Mesothelial cell of epicardium (in vitro differentiated cells): ENCODE results near the gene KRTAP3-1. TPM values are rescaled to one million over a fixed set of nuclear protein-coding genes. Genes with fewer than 3 reads are reported as not detected.
A peak's percentile ranks its signal among the peaks of the same experiment; 100 is the strongest.
"Not testable (repeated sequence)": the region's sequence is repeated elsewhere in the genome, so short reads cannot be mapped to it uniquely, and the experiment has no call there.

Experiments
- DNase-seq, 2 experiments: peaks; one replicate each; pipeline ENCODE4 v3.0.0; 2021; ENCODE audit warnings: low spot score in 2 of 2; ENCODE audit not compliant: unreplicated experiment in 2 of 2
- H3K27ac Mint-ChIP-seq: 2 replicates; pipeline ENCODE4 v1.8.0; 2021; ENCODE audit warnings: mixed read lengths
- H3K27me3 Mint-ChIP-seq: 2 replicates; pipeline ENCODE4 v1.8.0; 2021; ENCODE audit warnings: low read depth, mixed read lengths
- H3K36me3 Mint-ChIP-seq: 2 replicates; pipeline ENCODE4 v1.8.0; 2021; ENCODE audit warnings: mixed read lengths
- H3K4me1 Mint-ChIP-seq: 2 replicates; pipeline ENCODE4 v1.8.0; 2021; ENCODE audit warnings: mixed read lengths
- H3K4me3 Mint-ChIP-seq: 2 replicates; pipeline ENCODE4 v1.8.0; 2021; ENCODE audit warnings: mild to moderate bottlenecking, moderate library complexity, mixed read lengths
- H3K9me3 Mint-ChIP-seq: 2 replicates; pipeline ENCODE4 v1.8.0; 2021; ENCODE audit warnings: mixed read lengths
- total RNA-seq: library from RNA; stranded (reverse); gene quantifications from 3 replicates; pipeline ENCODE4 v1.2.1, GENCODE V29; 2021
- TF ChIP-seq, protein P1 (sequence below): fragments of 200-600 bp; sonication (generic); IDR thresholded peaks from one replicate; pipeline ENCODE4 v1.5.0; 2021; ENCODE audit warnings: antibody characterized with exemption; ENCODE audit not compliant: unreplicated experiment

KRTAP3-1 gene
- total RNA-seq, result 0.41 to 1.3 TPM (median 0.95 TPM) in 3 replicates

DNA sequence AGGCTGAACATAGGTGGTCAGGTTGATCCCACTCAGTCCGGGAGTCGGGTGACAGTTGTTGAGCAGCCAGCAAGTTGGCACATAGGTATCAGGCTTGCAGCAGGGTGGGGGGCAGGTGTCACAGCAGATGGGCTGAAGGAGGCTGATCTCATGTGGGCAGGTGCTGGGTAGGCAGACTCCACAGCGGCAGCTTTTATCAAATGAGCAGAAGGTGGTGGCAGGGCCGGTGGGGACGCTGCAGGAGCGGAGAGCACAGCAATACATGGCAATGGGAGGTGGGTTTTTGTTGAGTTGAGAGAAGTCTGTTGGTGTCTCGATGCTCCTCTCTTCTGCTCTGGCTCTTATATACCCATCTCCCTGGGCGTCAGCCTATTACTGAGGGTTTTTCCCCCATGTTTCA lies at the start of gene KRTAP3-1:
Gene KRTAP3-1 (minus strand): TSS at position 318 of the 400 bp plus-strand sequence. CDS start 54 bp downstream, at position 264.
- Mint-ChIP-seq H3K27me3 (no peaks in the 10 kb centered on the region), H3K4me1 (peaks cover 36% of the 10 kb centered on the region), H3K36me3 (no peaks in the 10 kb centered on the region), H3K27ac (peak within 1 kb of the TSS; percentile 84), H3K9me3 (no peaks in the 10 kb centered on the region), H3K4me3 (no peak within 1 kb of the TSS)
- DNase-seq, result no peak
- TF ChIP-seq, protein P1, sequence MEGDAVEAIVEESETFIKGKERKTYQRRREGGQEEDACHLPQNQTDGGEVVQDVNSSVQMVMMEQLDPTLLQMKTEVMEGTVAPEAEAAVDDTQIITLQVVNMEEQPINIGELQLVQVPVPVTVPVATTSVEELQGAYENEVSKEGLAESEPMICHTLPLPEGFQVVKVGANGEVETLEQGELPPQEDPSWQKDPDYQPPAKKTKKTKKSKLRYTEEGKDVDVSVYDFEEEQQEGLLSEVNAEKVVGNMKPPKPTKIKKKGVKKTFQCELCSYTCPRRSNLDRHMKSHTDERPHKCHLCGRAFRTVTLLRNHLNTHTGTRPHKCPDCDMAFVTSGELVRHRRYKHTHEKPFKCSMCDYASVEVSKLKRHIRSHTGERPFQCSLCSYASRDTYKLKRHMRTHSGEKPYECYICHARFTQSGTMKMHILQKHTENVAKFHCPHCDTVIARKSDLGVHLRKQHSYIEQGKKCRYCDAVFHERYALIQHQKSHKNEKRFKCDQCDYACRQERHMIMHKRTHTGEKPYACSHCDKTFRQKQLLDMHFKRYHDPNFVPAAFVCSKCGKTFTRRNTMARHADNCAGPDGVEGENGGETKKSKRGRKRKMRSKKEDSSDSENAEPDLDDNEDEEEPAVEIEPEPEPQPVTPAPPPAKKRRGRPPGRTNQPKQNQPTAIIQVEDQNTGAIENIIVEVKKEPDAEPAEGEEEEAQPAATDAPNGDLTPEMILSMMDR, result no peak

DNA sequence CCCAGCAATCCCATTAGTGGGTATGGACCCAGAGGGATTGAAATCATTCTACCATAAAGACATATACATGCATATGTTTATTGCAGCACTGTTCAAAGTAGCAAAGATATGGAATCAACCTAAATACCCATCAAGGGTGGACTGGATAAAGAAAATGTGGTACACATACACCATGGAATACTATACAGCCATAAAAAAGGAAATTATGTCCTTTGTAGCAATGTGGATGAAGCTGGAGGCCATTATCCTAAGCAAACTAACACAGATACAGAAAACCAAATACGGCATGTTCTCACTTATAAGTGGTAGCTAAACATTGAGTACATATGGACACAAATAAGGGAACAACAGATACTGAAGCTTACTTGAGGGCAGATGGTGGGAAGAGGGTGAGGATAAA lies 48.6 kb upstream of the KRTAP3-1 start:
- no peaks in the 10 kb centered on the region for H3K36me3 Mint-ChIP-seq
- peaks cover 28% of the 10 kb centered on the region for H3K4me1 Mint-ChIP-seq
- no peak overlapping the region for H3K27ac Mint-ChIP-seq
- no peaks in the 10 kb centered on the region for H3K27me3 Mint-ChIP-seq
- no peak for DNase-seq
- H3K4me3 Mint-ChIP-seq, result no peak overlapping the region
- TF ChIP-seq, protein P1, result no peak
- H3K9me3 Mint-ChIP-seq, result peaks cover 20% of the 10 kb centered on the region

DNA sequence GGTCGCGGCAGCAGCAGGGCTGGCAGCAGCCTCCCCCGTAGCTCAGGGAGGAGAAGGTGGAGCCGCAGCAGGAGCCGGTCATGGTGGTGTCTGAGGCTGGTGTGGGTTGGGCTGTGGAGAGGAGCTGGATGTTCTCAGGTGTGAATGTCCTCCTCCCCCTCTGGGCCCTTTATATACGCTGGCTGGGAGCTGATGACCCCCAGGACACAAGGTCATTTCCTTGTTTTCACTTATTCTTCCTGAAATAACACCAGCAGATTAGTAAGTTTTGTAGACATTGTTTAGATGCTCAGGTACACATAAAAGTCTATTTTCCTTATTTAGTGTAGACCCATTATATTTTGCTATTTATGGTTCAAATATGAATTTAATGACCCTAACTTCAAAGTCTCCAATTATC lies 46.2 kb upstream of the KRTAP3-1 start, which contains the start of gene KRTAP2-2:
Gene KRTAP2-2 (minus strand): TSS at position 101 of the 400 bp plus-strand sequence. CDS start 19 bp downstream, at position 82.
- not testable (repeated sequence) for DNase-seq, H3K27ac Mint-ChIP-seq, H3K4me3 Mint-ChIP-seq, H3K36me3 Mint-ChIP-seq, H3K27me3 Mint-ChIP-seq
- peaks cover 15% of the 10 kb centered on the region for H3K4me1 Mint-ChIP-seq
- H3K9me3 Mint-ChIP-seq, result peaks cover 24% of the 10 kb centered on the region

DNA sequence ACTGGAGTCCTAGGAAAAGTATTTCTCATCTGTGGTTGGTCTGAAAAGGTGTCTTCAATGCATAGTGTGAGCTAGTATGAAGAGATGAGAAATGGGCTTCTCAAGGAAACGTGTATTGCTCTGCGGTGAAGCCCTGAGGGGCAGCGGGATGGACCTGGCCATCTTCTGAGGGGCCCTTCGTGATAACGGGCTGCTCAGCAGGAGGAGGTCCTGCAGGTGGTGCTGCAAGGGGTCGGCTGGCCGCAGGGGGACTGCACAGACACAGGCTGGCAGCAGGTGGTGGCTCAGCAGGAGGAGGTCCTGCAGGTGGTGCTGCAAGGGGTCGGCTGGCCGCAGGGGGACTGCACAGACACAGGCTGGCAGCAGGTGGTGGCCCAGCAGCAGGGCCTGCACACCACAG lies 45.6 kb upstream of the KRTAP3-1 start:
- DNase-seq, H3K27ac Mint-ChIP-seq, H3K27me3 Mint-ChIP-seq, H3K4me3 Mint-ChIP-seq, H3K36me3 Mint-ChIP-seq: not testable (repeated sequence)
- peaks cover 17% of the 10 kb centered on the region for H3K4me1 Mint-ChIP-seq
- H3K9me3 Mint-ChIP-seq, result peaks cover 24% of the 10 kb centered on the region

DNA sequence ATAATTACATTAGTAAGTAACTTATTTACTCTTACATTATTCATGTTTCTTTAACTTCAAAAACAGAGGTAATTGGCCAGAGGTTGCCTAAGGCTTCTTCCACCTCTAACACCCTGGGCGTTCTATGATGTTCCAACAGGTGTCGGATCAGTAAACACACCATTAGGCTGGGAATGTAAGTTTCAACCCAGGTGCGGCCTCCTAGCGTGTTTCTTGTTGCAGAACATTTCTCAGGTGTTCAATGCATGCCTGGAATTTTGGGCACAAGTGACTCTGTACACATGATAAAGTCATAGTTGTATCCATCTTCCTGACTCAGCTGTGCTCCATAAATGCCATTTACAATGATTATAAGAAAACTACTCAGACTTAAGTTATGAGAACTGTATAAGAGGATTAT lies 45.1 kb upstream of the KRTAP3-1 start:
- Mint-ChIP-seq H3K27me3 (no peaks in the 10 kb centered on the region), H3K4me1 (peaks cover 14% of the 10 kb centered on the region), H3K27ac (no peak overlapping the region), H3K36me3 (no peaks in the 10 kb centered on the region), H3K4me3 (no peak overlapping the region), H3K9me3 (peaks cover 24% of the 10 kb centered on the region)
- DNase-seq, result no peak
- TF ChIP-seq, protein P1, result no peak

DNA sequence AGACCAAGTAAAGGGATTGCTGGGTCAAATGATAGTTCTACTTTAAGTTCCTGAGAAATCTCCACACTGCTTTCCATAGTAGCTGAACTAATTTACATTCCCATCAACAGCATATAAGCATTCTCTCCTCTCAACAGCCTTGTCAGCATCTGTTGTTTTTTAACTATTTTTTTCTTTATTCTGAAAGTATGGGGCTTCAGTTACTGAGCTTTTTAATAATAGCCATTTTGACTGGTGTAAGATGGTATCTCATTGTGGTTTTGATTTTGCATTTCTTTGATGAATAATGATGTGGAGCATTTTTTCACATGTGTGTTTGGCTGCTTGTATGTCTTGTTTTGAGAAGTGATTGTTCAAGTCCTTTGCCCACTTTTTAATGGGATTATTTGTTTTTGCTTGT lies 43.6 kb upstream of the KRTAP3-1 start:
- no peak overlapping the region for H3K4me3 Mint-ChIP-seq
- no peak for DNase-seq
- H3K27me3 Mint-ChIP-seq, result no peaks in the 10 kb centered on the region
- H3K9me3 Mint-ChIP-seq, result peaks cover 23% of the 10 kb centered on the region
- H3K27ac Mint-ChIP-seq, result no peak overlapping the region
- TF ChIP-seq, protein P1, result no peak
- peaks cover 25% of the 10 kb centered on the region for H3K4me1 Mint-ChIP-seq
- no peaks in the 10 kb centered on the region for H3K36me3 Mint-ChIP-seq

DNA sequence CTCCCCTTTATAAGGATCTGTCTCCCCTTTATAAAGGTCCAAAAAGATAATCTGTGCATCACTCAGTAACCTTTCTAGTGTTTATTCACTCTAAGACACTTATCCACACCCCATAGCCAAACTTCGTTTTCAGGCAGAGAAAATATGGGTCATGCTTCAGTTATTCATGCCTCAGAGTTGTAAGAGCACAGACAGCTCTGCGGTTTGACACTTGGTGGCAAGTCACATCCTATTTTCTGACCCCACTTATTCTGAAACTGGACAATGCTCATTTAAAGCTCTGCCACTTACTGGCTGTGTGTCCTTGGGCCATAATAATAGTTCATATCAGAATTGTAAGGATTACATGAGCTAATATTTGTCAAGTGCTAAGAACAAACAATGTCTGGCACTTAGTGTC lies 40.2 kb upstream of the KRTAP3-1 start:
- Mint-ChIP-seq H3K27me3 (no peaks in the 10 kb centered on the region), H3K4me3 (no peak overlapping the region), H3K9me3 (peaks cover 17% of the 10 kb centered on the region), H3K4me1 (peaks cover 28% of the 10 kb centered on the region), H3K36me3 (peaks cover 1% of the 10 kb centered on the region), H3K27ac (peak overlapping the region; percentile 88)
- TF ChIP-seq, protein P1, result no peak
- DNase-seq, result no peak
